GM18867 (cell line): ENCODE results near the gene SLC27A3.

ENCODE experiments used
- ATAC-seq: cut with Tn5 transposase; IDR thresholded peaks from one replicate; pipeline ENCODE4 v1.9.1; 2021; ENCODE audit warnings: mild to moderate bottlenecking, moderate library complexity; ENCODE audit not compliant: unreplicated experiment

Gene SLC27A3

GRCh38 chr1:153798468-153798780, 23.2 kb downstream of the SLC27A3 start:
- ATAC-seq: no peak

DNA sequence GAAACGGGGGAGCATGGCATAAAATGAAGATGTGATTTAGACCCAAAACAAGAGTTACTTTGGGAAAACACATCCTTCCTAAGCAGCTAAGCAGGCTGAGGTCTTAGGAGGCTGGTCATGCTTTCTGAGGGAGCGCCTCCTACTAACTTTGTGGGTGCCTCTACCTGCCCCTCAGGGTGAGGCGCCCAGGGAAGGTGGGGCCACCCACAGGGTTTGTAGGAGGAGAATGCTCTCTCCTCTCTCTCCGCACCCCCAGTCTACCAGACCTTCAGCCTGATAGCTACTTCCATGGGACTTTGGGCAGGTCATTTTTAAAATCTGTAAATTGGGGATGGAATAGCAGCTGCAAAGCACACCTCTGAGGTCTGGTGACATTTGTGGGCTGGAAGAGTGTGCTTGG, 23.8 kb downstream of the SLC27A3 start:
- ATAC-seq: no peak

DNA sequence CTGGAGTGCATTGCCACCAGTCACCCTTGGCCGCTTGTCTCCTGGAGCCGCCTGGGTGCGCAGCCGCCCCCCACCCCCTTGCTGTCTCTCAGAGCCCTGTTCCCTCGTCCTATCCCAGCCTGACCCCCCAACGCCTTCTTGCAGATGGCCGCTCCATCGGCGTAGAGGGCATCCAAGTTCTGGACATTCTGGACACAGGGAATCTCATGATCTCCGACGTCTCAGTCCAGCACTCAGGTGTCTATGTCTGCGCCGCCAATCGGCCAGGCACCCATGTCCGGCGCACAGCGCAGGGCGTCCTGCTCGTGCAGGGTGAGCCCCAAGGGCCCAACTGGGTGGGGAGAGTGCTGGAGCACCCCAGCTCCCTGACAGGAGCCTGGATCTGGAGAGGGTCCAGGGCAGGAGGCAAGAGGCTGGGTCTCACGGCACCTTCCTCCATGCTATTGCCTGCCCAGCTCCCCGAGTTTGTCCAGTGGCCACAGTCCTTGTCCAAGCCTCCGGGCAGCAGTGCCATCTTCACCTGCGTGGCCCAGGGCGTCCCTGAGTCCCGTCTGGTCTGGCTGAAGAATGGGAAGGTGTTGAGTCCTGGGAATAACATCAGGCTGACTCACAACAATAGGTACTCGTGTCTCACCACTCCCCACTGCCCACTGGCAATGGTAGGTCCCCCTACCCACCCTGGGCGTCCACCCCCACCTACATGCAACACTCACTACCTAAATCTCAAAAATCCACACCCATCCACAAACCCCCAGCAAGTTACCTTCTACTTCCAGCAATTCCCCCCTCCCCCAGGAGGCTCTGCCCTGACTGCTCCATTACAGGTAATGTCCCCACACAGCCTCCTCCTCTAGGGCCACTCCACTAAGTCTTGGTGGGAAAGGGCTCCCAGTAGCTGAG, 24.6 kb downstream of the SLC27A3 start:
- no peak for ATAC-seq

DNA sequence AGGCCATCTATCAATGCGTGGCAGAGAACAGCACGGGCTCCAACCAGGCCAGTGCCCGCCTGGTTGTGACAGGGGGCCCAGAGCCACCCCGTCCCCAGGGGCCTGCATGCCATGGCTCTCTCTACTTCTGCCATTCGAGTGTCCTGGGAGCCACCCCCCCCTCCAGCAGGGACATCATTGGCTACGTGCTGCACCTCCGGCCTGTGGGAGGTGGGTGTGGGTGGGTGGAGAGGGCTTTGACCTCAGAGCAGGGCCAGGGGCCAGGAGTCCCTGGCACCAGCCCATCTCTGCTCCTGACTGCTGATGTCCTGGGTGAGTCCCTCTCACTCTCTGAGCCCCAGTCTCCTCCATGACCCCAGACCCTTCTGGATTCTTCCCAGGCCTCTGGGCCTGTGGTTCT, 25.3 kb downstream of the SLC27A3 start:
- ATAC-seq: no peak

GRCh38 chr1:153801028-153801625, 25.9 kb downstream of the SLC27A3 start:
- ATAC-seq: no peak

DNA sequence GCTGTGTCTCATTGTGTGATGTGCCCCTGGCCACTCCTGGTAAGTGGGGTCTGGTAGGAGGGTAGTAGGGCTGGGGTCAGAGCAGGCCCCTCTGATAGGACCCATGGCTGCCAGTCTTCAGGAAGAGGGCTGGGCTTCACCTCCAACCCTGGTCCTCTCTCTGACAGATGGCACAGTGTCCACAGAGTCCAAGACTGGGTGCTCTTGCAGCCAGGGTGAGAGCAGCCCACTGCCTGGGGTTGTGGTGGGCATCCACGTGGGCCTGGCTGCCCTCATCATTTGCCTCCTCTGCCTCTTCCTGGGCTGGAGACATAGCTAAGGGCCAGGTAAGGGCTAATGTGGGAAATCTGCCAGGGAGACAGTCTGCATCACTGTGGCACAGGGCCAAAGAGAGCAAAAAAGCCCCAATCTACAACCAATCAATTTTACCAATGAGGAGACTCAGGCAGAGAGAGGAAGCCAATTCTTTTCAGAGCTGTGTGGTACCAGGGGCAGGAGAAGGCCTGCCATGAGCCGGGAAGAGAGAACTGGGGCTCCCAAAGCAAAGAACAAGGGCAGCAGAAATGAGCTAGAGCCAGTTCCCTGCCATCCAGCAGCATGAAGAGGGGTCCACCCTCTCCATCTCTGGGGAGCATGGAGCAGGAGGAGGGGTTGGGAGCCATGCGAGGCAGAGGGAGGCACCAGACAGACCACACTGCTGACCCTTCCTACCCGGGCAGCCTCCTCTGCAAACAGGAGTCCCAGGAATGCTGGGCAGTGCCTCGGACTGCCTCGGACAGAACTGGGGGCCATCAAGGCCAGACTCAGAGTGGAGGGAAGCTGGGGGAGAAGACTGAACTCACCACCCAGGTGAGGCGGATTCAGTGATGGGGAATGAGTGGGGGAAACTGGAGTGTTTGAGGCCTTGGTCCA, 26.8 kb downstream of the SLC27A3 start:
- ATAC-seq: no peak

- ATAC-seq: no peak
Observed at GRCh38 chr1:153803470-153804056, 28.4 kb downstream of the SLC27A3 start.

- no peak for ATAC-seq
Observed at GRCh38 chr1:153804112-153804511, 28.9 kb downstream of the SLC27A3 start.

- ATAC-seq: peak; percentile 92
Observed at GRCh38 chr1:153805042-153805745, 30.0 kb downstream of the SLC27A3 start.

DNA sequence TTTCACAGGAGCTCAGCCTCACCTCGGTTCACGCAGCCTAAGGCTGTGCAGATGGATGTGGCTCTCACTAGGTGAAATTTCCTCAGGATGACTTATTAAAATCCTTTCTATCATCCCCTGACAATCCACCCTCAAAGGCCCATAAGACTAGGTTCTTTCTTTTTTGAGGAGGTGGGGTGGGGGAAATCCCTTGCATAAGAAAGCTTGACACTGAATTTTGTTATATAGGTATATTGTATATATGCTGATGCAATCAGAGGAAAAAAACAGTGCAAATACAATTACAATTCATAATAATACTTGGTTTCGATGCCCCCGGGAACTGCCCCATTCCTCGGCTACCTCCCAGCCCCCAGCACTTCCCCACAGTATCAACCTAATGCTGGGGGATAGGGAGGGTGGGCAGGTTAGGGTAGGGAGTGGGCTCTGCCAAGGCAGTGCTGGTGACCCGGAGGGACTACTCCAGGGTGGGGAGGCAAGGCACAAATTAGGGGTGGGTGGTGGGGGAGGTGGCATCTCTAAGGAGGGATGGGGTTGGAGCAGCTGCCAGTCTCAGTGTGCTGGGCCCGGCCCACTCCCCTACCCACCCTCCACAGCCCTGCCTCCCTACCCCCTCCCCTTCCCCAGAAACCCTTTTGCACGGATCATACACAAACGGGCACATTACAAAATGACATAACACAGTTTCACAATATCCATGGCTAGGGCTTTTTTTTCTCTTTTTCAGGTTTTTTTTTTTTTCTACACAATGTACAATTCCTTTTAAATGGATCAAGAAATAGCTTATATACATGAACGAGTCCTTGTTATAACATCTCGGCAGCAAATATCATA, 30.9 kb downstream of the SLC27A3 start:
- ATAC-seq: peak; percentile 20

GRCh38 chr1:153816283-153816889, 41.2 kb downstream of the SLC27A3 start:
- ATAC-seq: no peak

GRCh38 chr1:153818876-153819275, 43.7 kb downstream of the SLC27A3 start:
- no peak for ATAC-seq

GRCh38 chr1:153827168-153827964, 52.2 kb downstream of the SLC27A3 start:
- ATAC-seq: no peak
